ENCODE results near the gene PPP1R14C. TPM values are rescaled to one million over a fixed set of nuclear protein-coding genes. Genes with fewer than 3 reads are reported as not detected.

The PPP1R14C gene
- total RNA-seq, 1 experiment from 2014 or later: 4.6 TPM

- BruUV-seq (replicated peaks): no TSS peak
- Histone ChIP-seq H3K36me3 (ENCODE audit: insufficient read depth, low read length, poor library complexity, severe bottlenecking) (no peaks in the 10 kb centered on the region), H3K4me3 (ENCODE audit: low read depth, low read length, poor library complexity, severe bottlenecking) (no peak overlapping the region), H3K27ac (ENCODE audit: low read depth, low read length, poor library complexity, severe bottlenecking) (no peak overlapping the region), H3K9me3 (ENCODE audit: low read depth, low read length, poor library complexity, severe bottlenecking) (no peaks in the 10 kb centered on the region), H3K27me3 (replicated peaks; ENCODE audit: insufficient read depth, low read depth, low read length, poor library complexity) (peaks cover 36% of the 10 kb centered on the region), H3K4me1 (ENCODE audit: insufficient read depth, low read length, poor library complexity, severe bottlenecking) (peaks cover 7% of the 10 kb centered on the region)
- DNase-seq (ENCODE audit: low spot score): no peak
- POLR2A ChIA-PET (ENCODE audit: low non-redundant PET): no interaction called here
- TF ChIP-seq CTCF (conservative IDR thresholded peaks at IDR 0.05; ENCODE audit: low read depth, low read length) (no peak), EZH2 (IDR thresholded peaks at IDR 0.05; ENCODE audit: borderline replicate concordance, low read depth, low read length, poor library complexity, severe bottlenecking) (no peak)
- CTCF ChIA-PET: no interaction called here
- intact Hi-C loops (cut with micrococcal nuclease; ENCODE audit: unreplicated experiment): no loop called here
These were observed 3.3 kb upstream of the PPP1R14C start for GRCh38 chr6:150139533-150139932.

- TF ChIP-seq EZH2 (IDR thresholded peaks at IDR 0.05; ENCODE audit: borderline replicate concordance, low read depth, low read length, poor library complexity, severe bottlenecking) (no peak), CTCF (conservative IDR thresholded peaks at IDR 0.05; ENCODE audit: low read depth, low read length) (no peak)
- no peak overlapping the region for H3K27ac ChIP-seq (ENCODE audit: low read depth, low read length, poor library complexity, severe bottlenecking)
- DNase-seq (ENCODE audit: low spot score): no peak
- CTCF ChIA-PET: no interaction called here
- H3K4me3 ChIP-seq (ENCODE audit: low read depth, low read length, poor library complexity, severe bottlenecking): no peak overlapping the region
- BruUV-seq (replicated peaks): no TSS peak
- intact Hi-C loops (cut with micrococcal nuclease; ENCODE audit: unreplicated experiment): no loop called here
- peaks cover 9% of the 10 kb centered on the region for H3K4me1 ChIP-seq (ENCODE audit: insufficient read depth, low read length, poor library complexity, severe bottlenecking)
- no peaks in the 10 kb centered on the region for H3K9me3 ChIP-seq (ENCODE audit: low read depth, low read length, poor library complexity, severe bottlenecking)
- POLR2A ChIA-PET (ENCODE audit: low non-redundant PET): no interaction called here
- peaks cover 44% of the 10 kb centered on the region for H3K27me3 ChIP-seq (replicated peaks; ENCODE audit: insufficient read depth, low read depth, low read length, poor library complexity)
- no peaks in the 10 kb centered on the region for H3K36me3 ChIP-seq (ENCODE audit: insufficient read depth, low read length, poor library complexity, severe bottlenecking)
These were observed 2.4 kb upstream of the PPP1R14C start for GRCh38 chr6:150140236-150140969.

GRCh38 chr6:150142097-150142669 is 661 bp upstream of the PPP1R14C start:
- Histone ChIP-seq H3K4me1 (ENCODE audit: insufficient read depth, low read length, poor library complexity, severe bottlenecking) (peaks cover 9% of the 10 kb centered on the region), H3K4me3 (ENCODE audit: low read depth, low read length, poor library complexity, severe bottlenecking) (peak overlapping the region; percentile 64), H3K36me3 (ENCODE audit: insufficient read depth, low read length, poor library complexity, severe bottlenecking) (no peaks in the 10 kb centered on the region), H3K27ac (ENCODE audit: low read depth, low read length, poor library complexity, severe bottlenecking) (no peak overlapping the region), H3K9me3 (ENCODE audit: low read depth, low read length, poor library complexity, severe bottlenecking) (no peaks in the 10 kb centered on the region), H3K27me3 (replicated peaks; ENCODE audit: insufficient read depth, low read depth, low read length, poor library complexity) (peaks cover 50% of the 10 kb centered on the region)
- BruUV-seq (replicated peaks): no TSS peak
- TF ChIP-seq CTCF (conservative IDR thresholded peaks at IDR 0.05; ENCODE audit: low read depth, low read length) (no peak), EZH2 (IDR thresholded peaks at IDR 0.05; ENCODE audit: borderline replicate concordance, low read depth, low read length, poor library complexity, severe bottlenecking) (no peak)
- ChIA-PET CTCF (no interaction called here), POLR2A (ENCODE audit: low non-redundant PET) (no interaction called here)
- intact Hi-C loops (cut with micrococcal nuclease; ENCODE audit: unreplicated experiment): no loop called here
- DNase-seq (ENCODE audit: low spot score): peak; percentile 73

Measured in A673 (cell line).